Heart right ventricle (tissue), 16 donors: Measurements from ENCODE around the gene NKTR. TPM values are rescaled to one million over a fixed set of nuclear protein-coding genes. Genes with fewer than 3 reads are reported as not detected.

Experiments
- ATAC-seq, 8 donors: fragments of 200-7000 bp; cut with Tn5 transposase; one replicate each; pipeline ENCODE4 v1.9.1; 2020; ENCODE audit warnings: mild to moderate bottlenecking in 8 of 8, moderate library complexity in 8 of 8, moderate number of reproducible peaks in 1 of 8
- DNase-seq, 2 donors: peaks; one replicate each; pipeline ENCODE4 v3.0.0-alpha.2; 2020
- H3K27ac ChIP-seq, 10 donors: fragments of 200-600 bp; sonication (generic) in 2 of 10; one replicate each; pipeline versions ENCODE4 v1.5.0 to v1.8.0; 2020 to 2022; ENCODE audit warnings: mild to moderate bottlenecking in 3 of 10
- H3K27me3 ChIP-seq, 7 donors: fragments of 200-600 bp; one replicate each; pipeline ENCODE4 v1.8.0; 2021 to 2022; ENCODE audit warnings: mild to moderate bottlenecking in 2 of 7
- H3K36me3 ChIP-seq, 9 donors: fragments of 200-600 bp; sonication (generic) in 1 of 9; one replicate each; pipeline versions ENCODE4 v1.5.0 to v1.8.0; 2020 to 2022; ENCODE audit warnings: mild to moderate bottlenecking in 2 of 9
- H3K4me1 ChIP-seq, 9 donors: fragments of 200-600 bp; sonication (generic) in 1 of 9; one replicate each; pipeline versions ENCODE4 v1.5.0 to v1.8.0; 2020 to 2022; ENCODE audit warnings: mild to moderate bottlenecking in 4 of 9
- H3K4me3 ChIP-seq, 10 donors: fragments of 200-600 bp; sonication (generic) in 2 of 10; one replicate each; pipeline versions ENCODE4 v1.5.0 to v1.8.0; 2020 to 2022; ENCODE audit warnings: mild to moderate bottlenecking in 7 of 10, moderate library complexity in 2 of 10
- H3K9me3 ChIP-seq, 11 donors: fragments of 200-600 bp in 10 of 11; sonication (generic) in 2 of 11; one replicate each; pipeline versions ENCODE4 v1.5.0 to v1.8.0; 2013 to 2022; ENCODE audit warnings: mild to moderate bottlenecking in 2 of 11, control low read depth in 1 of 11, moderate library complexity in 1 of 11
- CTCF ChIP-seq, 9 donors: fragments of 200-600 bp; sonication (generic) in 2 of 9; IDR thresholded peaks; one replicate each; pipeline versions ENCODE4 v1.5.0 to v1.8.0; 2021 to 2022; ENCODE audit warnings: antibody characterized with exemption in 9 of 9, mild to moderate bottlenecking in 5 of 9, moderate library complexity in 1 of 9
- WGBS, 2 donors: extraction: QIAGEN DNeasy Blood & Tissue Kit; methylation state at CpG; one replicate each; pipeline ENCODE4 v1.1.7; 2013; ENCODE audit warnings: inconsistent platforms in 1 of 2; 5-methylcytosine and 5-hydroxymethylcytosine counted together
- intact Hi-C, 10 donors: fragments of 100-400 bp; cut with DNase I; formaldehyde crosslinking; loops; one replicate each; pipeline versions ENCODE4 v1.11.1 to v1.14.2; 2022
- polyA plus RNA-seq, 2 donors: library from polyadenylated mRNA; stranded (reverse); fragments of 200-250 nt; gene quantifications; one replicate each; pipeline ENCODE4 v1.2.3, GENCODE V29; 2013
- total RNA-seq, 10 donors: library from RNA; stranded (reverse); fragmentation: NEBNext Ultra II Directional in 3 of 10; extraction: Animal tissue kit (Norgen Biotek cat#: 25700) in 3 of 10; gene quantifications; one replicate each; pipeline versions ENCODE4 v1.2.1 to v1.2.4, GENCODE V29; 2021 to 2023
- donor health status: Arrhythmogenic right ventricular cardiomyopathy.
- donor health status: ischemic (EF 13 %, LVEDD 7.1; RV severe dilation, severe dysfunction).
- donor health status: healthy with polysubstance abuse.
- donor health status: DM: no; HTN: yes; CAD: no.
- donor health status: DM: no; HTN: no; CAD: no.
- donor health status: ischemic (EF 25% LVEDD 6.9; RV normal size, moderate dysfunction).
- donor health status: ischemic (EF 25% LVEDD 5.7; RV mildly dilated, moderate dysfunction).
- donor health status: healthy.
- donor health status: DM: yes; HTN: yes; CAD: no.
- donor health status: Ischemic cardiomyopathy.
- donor health status: ischemic (EF 35%, LVEDD 5.7; RV mildly dilated, moderate dysfunction).
- donor health status: nonischemic (EF 11% LVEDD 7.7; RV severe dilation, severe dysfunction).
- donor health status: DM: yes; HTN: yes; CAD: no.
- donor health status: PGD.
- donor health status: ischemic (EF 29% LVEDD 5.4; RV normal size, mild dysfunction).
- donor health status: nonischemic (EF 23%, LVEDD 6.1; RV moderate dilation, normal function).

NKTR gene
- total and polyA plus RNA-seq, 12 donors: 10.2 to 59.3 (median 21.9) TPM

- Histone ChIP-seq H3K27ac (no peak overlapping the region), H3K9me3 (no peaks in the 10 kb centered on the region), H3K4me1 (peaks cover 9 to 65% (median 44%) of the 10 kb centered on the region in 9 donors), H3K4me3 (no peak overlapping the region), H3K36me3 (peaks cover 0 to 43% (median 8%) of the 10 kb centered on the region in 9 donors), H3K27me3 (no peaks in the 10 kb centered on the region)
- 87 to 88% methylated on average over 12 of the region's 12 CpGs for WGBS, 2 donors
- no peak for TF ChIP-seq CTCF (IDR thresholded peaks at IDR 0.05)
- ATAC-seq (no peak), DNase-seq (no peak)
- intact Hi-C loops: loop anchor here in 1 of 10 donors (5.0 kb wide), 1 partner anchor 79 kb away; no protein-coding TSS in a partner anchor
These were observed 62.5 kb downstream of the NKTR start for GRCh38 chr3:42662813-42663535.

GRCh38 chr3:42663581-42664437 lies 63.3 kb downstream of the NKTR start:
- TF ChIP-seq CTCF (IDR thresholded peaks at IDR 0.05): no peak
- Histone ChIP-seq H3K36me3 (peaks cover 0 to 35% (median under 1%) of the 10 kb centered on the region in 9 donors), H3K4me3 (peak overlapping the region in 1 of 10 donors; percentile 13), H3K27me3 (no peaks in the 10 kb centered on the region), H3K4me1 (peaks cover 9 to 63% (median 49%) of the 10 kb centered on the region in 9 donors), H3K9me3 (no peaks in the 10 kb centered on the region), H3K27ac (no peak overlapping the region)
- ATAC-seq: no peak
- intact Hi-C loops: loop anchor here in 1 of 10 donors (5.0 kb wide), 1 partner anchor 78 kb away; no protein-coding TSS in a partner anchor
- WGBS, 2 donors: 88 to 93% methylated on average over 38 of the region's 38 CpGs
- DNase-seq: no peak

GRCh38 chr3:42664438-42664803 lies 63.9 kb downstream of the NKTR start:
- peak overlapping the region in 1 of 10 donors; percentile 10 for H3K27ac ChIP-seq
- intact Hi-C loops: loop anchor here in 1 of 10 donors (5.0 kb wide), 1 partner anchor 78 kb away; no protein-coding TSS in a partner anchor
- ATAC-seq: no peak
- no peak for TF ChIP-seq CTCF (IDR thresholded peaks at IDR 0.05)
- peaks cover 0 to 33% (median 0%) of the 10 kb centered on the region in 9 donors for H3K36me3 ChIP-seq
- H3K9me3 ChIP-seq: no peaks in the 10 kb centered on the region
- 81 to 87% methylated on average over 19 of the region's 19 CpGs for WGBS, 2 donors
- peak overlapping the region in 1 of 10 donors; percentile 13 for H3K4me3 ChIP-seq
- DNase-seq: no peak
- H3K4me1 ChIP-seq: peaks cover 9 to 57% (median 46%) of the 10 kb centered on the region in 9 donors
- H3K27me3 ChIP-seq: no peaks in the 10 kb centered on the region
